Kidney epithelial cell (primary cell): ENCODE results near the gene ENTHD1. TPM values are rescaled to one million over a fixed set of nuclear protein-coding genes. Genes with fewer than 3 reads are reported as not detected.

Experiments
- DNase-seq: peaks from one replicate; pipeline ENCODE4 v3.0.0-alpha.2; 2010; ENCODE audit warnings: low read depth
- H3K27me3 ChIP-seq: 2 replicates; pipeline ENCODE4 v1.6.0; 2011; ENCODE audit warnings: low read length; ENCODE audit not compliant: control insufficient read depth, insufficient read depth
- H3K36me3 ChIP-seq: 2 replicates; pipeline ENCODE4 v1.5.1; 2011; ENCODE audit warnings: low read length; ENCODE audit not compliant: control insufficient read depth, insufficient read depth
- H3K4me3 ChIP-seq: 2 replicates; pipeline ENCODE4 v1.5.1; 2011; ENCODE audit warnings: low read depth, mild to moderate bottlenecking, control low read depth, low read length
- CTCF ChIP-seq: IDR thresholded peaks from 2 replicates; pipeline ENCODE4 v1.5.1; 2011; ENCODE audit warnings: mild to moderate bottlenecking, moderate library complexity, low read length, control low read depth, inconsistent platforms; ENCODE audit not compliant: insufficient read depth, poor library complexity, severe bottlenecking
- total RNA-seq: library from RNA; depleted of rRNA; stranded (reverse); fragments of >200 nt; gene quantifications from 2 replicates; pipeline ENCODE4 v1.2.3, GENCODE V29; 2015

Gene ENTHD1
- total RNA-seq, 1 donor from 2014 or later = not detected

- Histone ChIP-seq H3K36me3 (no peaks in the 10 kb centered on the region), H3K4me3 (no peak overlapping the region), H3K27me3 (peaks cover 36% of the 10 kb centered on the region)
- no peak for TF ChIP-seq CTCF
- DNase-seq = no peak
Observed at GRCh38 chr22:39933741-39934140, 40.2 kb upstream of the ENTHD1 start.

- H3K36me3 ChIP-seq = no peaks in the 10 kb centered on the region
- TF ChIP-seq CTCF = peak; percentile 48
- no peak for DNase-seq
- no peak overlapping the region for H3K4me3 ChIP-seq
- H3K27me3 ChIP-seq = peaks cover 36% of the 10 kb centered on the region
Observed at GRCh38 chr22:39932918-39933649, 39.5 kb upstream of the ENTHD1 start.

- no peak overlapping the region for H3K4me3 ChIP-seq
- no peak for DNase-seq
- no peaks in the 10 kb centered on the region for H3K36me3 ChIP-seq
- TF ChIP-seq CTCF = no peak
- H3K27me3 ChIP-seq = peaks cover 34% of the 10 kb centered on the region
Observed at GRCh38 chr22:39932166-39932565, 38.6 kb upstream of the ENTHD1 start.

GRCh38 chr22:39931251-39931650 lies 37.7 kb upstream of the ENTHD1 start:
- H3K4me3 ChIP-seq = no peak overlapping the region
- H3K36me3 ChIP-seq = no peaks in the 10 kb centered on the region
- DNase-seq = no peak
- H3K27me3 ChIP-seq = peaks cover 33% of the 10 kb centered on the region
- no peak for TF ChIP-seq CTCF

GRCh38 chr22:39928536-39929520 lies 35.3 kb upstream of the ENTHD1 start:
- Histone ChIP-seq H3K4me3 (no peak overlapping the region), H3K36me3 (no peaks in the 10 kb centered on the region), H3K27me3 (peaks cover 30% of the 10 kb centered on the region)
- no peak for DNase-seq
- TF ChIP-seq CTCF = no peak
